ENCODE data around the gene DPCD. TPM values are rescaled to one million over a fixed set of nuclear protein-coding genes. Genes with fewer than 3 reads are reported as not detected.
"Not testable (repeated sequence)": the region's sequence is repeated elsewhere in the genome, so short reads cannot be mapped to it uniquely, and the experiment has no call there.

Gene DPCD
- total RNA-seq, 1 donor from 2014 or later: 9.1 TPM

DNA sequence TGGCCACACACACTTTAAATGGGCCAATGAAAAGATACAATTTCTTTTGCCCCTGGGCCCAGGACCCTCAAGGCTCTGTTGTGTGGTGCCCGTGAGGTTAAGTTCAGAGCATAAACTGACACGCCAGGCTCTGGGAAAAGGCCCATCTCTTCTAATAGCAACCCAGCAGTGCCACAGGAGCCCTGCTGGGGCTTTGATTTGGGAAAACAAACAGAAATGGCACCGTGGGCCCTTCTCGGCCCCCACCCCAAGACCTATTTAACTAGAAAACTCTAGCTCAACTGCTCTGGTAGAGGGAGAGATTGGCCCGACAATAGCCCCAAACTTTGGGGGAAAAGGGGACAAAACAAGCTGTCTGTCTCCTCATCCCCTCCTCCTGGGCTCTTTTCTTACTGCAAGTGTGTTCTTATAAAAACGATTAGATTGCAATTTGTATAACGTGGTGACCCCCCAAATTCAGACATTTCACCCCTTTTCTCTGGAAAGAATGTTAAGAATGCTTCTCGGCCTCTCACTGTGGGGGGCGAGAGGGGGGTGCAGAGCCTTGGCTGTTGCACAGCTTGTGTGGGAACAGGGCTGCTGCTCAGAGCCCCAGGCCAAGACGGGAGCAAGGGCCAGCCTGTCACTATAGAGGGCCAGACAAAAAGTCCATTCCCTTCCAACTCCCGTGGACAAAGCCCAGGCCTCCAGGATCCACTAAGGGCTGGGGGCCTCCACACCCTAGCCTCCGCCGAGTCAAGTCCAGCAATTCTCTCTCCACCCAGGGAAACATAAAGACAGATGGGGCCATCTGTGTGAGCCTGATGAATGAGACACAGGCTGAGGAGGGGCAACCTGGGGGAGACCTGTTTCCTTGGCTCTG, 26.8 kb downstream of the DPCD start:
- ATAC-seq: no peak

DNA sequence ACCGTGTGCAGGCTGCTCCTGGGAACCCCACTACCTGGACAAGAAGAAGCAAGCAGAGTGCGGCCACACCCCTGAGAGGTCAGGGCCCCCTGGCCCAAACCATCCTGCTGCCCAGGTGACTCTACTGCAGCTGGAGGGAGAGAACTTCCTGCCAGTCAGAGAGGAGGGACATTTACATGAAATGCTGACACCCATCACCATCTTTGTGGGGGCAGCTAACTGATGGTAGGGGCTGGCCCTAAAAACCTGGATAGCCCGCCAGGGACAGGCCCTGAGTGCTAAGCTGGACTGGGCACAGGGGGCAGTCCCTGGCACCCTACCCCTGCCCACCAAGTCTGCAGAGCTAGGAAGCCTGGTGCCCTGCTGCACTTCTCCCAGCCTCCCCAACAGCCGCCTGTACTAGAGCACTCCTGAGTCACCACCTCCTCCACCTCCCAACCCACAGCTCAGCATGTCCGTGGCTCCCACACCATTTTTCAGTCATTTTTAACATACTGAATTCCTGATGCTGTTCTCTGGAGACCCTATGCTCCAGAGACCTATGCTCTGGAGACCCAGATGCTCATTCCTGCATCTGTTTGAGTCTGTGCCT, 27.5 kb downstream of the DPCD start:
- ATAC-seq (no peak), DNase-seq (ENCODE audit: low spot score) (no peak)
- intact Hi-C loops (cut with DNase I): no loop called here

More for the DNA sequence above, 26.8 kb downstream of the DPCD start:
- intact Hi-C loops (cut with DNase I): no loop called here
- DNase-seq (ENCODE audit: low spot score): no peak

DNA sequence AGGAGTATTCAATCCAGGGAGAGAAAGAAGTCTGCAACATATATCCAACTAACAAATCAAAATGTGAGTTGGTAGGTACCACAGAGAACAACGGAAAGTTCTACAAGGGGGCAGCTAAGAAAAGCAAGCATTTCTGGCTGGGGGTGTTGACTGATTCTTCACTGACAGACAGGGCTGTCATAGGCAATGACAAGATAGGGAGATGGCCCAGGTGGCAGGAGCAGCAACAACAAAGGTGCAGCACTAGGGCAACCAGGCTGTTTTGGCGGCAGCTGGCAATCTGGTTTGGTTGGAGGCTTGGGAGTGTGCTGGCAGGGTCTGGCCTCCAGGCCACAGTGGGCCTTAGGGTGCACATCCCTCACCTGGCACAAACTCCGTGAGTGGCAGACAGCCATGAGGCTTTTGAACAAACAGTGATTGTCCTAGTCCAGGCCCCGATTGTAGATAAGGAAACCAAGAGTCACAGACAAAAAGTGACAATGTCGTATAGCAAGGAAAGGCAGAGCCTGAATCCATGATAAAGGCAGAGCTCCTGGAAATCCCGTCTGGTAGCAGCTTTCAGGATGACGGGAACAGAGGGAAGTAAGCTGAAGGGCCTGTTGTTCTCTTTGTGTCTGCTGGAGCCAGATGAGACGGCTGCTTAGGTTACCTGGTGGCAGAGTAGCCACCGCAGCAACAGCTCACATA, 28.4 kb downstream of the DPCD start:
- intact Hi-C loops (cut with DNase I): no loop called here
- DNase-seq (ENCODE audit: low spot score) (no peak), ATAC-seq (no peak)

DNA sequence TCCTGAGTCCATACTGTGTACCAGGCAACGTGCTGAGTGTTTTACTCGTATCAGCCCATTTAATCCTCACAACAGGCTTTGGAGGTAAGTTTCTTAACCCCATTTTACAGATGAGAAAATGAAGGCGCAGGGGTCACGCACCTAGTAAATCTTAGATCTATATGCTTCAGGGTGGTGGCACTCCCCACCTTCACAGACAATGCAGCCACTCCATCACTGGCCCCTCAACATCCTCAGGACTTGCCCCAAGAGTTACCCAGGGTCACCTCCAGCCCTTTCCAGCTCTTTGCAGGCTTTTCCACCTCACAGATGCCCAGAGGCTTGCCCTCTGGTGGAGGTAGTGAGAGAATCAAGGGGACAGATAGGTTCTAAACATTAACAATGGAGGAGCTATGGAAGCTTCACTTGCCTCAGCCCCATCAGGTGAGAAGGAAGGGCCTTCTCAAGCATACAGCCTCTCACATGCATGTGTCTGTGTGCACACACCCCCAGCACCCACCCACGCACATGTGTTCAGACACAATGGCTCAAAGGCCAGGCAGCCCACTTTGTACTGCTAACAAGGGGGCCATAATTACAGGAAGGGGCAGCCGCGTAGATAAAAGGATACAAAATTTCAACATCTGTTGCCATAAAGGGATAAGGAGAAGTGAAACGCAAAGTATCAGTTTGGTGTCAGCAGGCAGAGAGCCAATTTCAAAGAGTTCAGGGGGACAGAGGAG, 29.1 kb downstream of the DPCD start:
- ATAC-seq: no peak
- intact Hi-C loops (cut with DNase I): no loop called here
- DNase-seq (ENCODE audit: low spot score): no peak

DNA sequence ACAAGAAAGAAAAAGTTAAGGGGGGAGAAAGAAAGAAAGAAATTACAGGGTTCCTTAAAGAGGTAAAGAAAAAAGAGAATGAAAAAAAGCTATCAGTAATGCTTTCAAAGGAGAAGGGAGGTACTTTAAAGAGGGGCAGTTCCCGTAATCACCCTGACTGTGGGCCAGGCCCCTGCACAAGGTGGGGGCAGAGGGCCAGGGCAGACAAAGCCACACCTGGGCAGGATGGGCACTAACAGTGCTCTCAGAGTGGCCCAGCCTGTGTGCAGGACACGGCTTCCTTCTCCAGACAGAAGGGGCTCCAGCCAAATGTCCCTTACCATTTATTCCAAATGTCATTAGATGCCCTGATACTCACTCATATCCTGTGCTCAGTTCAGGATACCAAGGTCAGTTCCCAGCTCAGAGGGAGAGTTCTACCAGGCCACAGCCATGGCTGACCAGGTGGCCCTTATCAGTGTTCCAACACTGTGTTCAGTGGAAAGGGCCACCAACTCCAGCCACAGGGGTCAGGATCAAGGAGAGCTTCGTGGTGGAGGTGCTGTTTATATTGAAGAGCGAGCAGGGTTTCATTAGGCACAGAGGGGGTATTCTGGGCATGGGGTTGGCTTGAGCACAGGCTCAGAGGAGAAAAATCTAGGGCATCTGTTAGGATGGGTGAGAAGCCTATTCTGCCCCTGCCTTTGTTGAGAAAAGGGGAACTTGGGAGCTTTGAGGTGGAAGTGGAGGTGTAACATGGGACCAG, 29.9 kb downstream of the DPCD start:
- DNase-seq (ENCODE audit: low spot score) (no peak), ATAC-seq (no peak)
- intact Hi-C loops (cut with DNase I): no loop called here

DNA sequence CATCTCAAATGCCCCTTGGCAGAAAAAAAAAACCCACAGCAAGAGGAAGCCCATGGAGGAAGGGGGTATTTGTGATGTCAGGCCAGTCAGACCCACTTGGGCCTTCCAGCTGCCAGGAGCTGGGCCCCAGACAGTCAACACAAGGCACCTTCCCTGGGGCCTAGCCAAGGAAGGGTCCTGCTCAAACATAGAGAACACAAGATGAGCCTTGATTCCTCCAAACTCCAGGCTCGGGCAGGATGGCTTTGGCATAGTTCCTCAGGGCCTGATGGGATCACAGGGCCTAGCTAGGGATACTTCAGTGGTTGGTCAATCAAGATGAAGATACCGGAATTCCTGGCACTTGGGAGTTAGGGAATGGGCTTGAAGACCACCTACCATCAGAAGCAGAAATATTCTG, 30.8 kb downstream of the DPCD start:
- DNase-seq (ENCODE audit: low spot score) (no peak), ATAC-seq (no peak)
- intact Hi-C loops (cut with DNase I): no loop called here

DNA sequence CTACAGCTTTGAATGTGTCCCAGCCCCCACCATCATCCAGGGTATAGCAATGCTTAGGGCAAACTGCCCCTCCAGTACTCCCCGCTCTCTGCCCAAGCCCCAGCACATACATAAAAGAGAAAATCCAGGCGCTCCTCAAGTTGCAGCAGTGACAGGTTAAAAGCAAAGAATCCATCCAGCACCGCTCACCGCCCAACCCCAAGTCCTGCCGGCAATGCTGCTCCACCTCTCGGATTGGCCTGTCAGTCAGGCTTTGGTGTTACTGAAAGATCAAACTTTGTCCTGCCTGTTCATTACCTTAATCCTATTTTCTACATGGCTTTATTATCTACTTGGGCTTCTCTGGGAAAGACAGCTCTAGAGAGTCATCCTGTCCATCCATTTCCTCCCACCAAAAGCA, 31.9 kb downstream of the DPCD start:
- DNase-seq (ENCODE audit: low spot score) (no peak), ATAC-seq (no peak)
- intact Hi-C loops (cut with DNase I): no loop called here

DNA sequence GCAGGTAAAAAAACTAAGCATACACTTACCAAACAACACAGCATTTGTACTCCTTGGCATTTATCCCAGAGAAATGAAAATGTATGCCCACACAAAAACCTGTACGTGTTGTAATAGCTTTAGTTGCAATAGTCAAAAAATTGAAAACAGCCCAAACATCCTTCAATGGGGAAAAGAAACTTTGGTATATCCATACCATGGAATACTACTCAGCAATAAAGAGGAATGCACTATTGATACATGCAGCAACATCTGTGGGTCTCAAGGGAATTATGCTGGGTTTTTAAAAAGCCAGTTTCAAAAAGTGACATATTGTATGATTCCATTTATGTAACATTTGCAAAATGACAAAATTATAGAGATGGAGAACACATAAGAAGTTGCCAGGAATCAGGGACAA, 35.4 kb downstream of the DPCD start:
- intact Hi-C loops (cut with DNase I): no loop called here
- ATAC-seq (no peak), DNase-seq (ENCODE audit: low spot score) (no peak)

DNA sequence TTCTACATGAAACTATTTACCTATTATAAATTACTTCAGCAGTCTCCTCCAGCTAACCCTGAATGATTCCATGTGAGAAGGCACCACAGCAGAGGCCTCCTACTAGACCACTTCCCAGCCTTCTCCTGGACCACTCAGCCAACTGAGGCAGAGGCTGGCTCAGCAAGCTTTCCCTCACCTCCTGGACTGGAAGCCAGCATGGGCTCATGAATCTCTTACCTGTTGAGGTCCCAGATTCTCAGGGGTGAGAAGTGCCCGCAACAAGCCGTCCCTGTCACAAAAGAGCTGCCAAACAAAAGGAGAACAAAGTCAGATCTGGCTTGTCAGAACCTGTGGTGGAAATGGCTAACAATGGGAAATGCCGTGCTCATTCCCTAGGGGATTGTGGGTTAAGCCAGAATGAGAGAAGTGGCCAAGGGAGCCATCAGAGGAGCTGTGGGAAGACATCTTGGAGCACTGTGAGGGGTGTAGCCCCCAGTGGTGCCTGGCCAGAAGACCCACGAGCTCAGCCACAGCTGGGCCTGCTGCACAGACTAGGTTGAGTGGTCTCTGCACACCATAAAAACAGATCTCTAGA, 36.5 kb downstream of the DPCD start:
- ATAC-seq: no peak
- no peak for DNase-seq (ENCODE audit: low spot score)
- intact Hi-C loops (cut with DNase I): no loop called here

DNA sequence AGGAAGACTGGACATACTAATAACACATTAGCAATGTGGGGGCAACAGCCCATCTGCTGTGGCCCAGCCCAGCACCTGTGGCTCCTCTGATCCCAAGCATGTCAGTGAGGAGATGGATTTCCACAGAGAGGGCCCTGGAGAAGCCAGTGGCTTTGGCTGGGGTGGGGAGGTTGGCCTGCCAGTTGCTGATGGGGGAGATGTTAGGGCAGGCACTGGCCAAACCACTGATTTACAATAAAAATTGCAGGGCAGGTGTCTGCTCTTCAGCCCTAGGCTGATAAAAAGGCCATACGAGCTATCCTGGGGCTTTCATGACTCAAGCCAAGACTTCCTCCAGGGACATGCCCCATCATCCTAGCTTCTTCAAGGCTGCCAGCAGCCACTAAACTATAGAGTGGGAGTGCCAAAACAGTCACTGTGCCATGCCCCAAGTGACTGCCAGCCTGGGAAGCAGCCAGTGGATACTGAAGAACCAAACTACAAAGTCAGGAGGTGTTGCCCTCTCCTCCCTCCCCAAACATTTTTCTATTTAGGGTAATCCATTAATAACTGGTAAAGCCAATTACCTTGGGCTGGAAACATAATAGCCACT, 37.8 kb downstream of the DPCD start:
- no peak for ATAC-seq
- intact Hi-C loops (cut with DNase I): no loop called here
- no peak for DNase-seq (ENCODE audit: low spot score)

DNA sequence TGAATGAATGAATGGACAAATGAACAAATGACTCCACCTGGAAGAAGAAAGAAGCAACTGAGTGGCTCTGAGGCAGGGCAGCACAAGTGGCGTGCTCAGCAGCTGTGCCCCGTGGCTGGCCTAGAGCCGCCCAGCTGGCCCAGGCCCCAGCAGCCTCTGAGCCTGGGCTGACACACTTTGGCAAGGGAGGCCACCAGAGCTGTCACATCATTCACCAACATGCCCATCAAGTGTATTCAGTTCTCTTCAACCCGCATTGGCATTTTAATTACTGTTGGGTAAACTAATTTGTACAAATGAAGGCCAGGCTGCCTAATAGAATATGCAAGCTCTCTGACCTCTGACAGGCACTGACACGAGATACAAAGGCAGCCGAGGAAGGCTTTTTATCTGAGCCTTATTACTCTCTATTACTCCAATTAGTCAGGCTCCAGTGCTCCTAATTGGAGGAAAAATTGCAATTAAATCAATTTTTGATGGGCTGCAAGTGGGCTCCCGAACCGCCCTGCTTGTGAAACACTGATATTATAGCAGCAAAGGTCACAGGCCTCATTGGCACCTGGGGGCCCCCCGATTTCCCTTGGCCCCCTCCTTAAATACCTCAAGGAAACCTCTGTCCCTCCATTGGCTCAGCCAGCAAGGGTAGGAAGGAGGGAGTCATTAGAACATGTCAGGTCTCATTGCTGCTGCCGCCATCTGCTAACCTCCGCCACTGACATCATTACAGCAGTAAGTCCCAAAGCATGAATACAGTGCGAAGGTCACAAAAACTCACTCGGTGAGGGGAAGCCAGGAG, 41.9 kb downstream of the DPCD start:
- DNase-seq (ENCODE audit: low spot score): no peak

DNA sequence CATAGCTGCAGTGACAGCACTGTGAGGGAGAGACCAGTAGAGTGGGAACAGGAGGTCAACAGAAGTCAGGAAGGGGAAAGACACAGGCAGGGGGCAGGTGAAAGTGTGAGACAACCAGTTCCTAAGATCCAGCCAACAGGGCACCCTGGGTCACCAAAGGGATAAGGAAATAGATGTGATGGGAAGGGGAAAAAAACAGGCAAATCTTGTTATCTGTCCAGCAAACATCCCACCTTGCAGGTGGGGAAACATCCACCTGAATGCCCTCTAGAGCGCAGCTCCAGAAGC, 42.5 kb downstream of the DPCD start:
- DNase-seq (ENCODE audit: low spot score) (no peak), ATAC-seq (no peak)
- intact Hi-C loops (cut with DNase I): no loop called here

More for the DNA sequence above, 41.9 kb downstream of the DPCD start:
- intact Hi-C loops (cut with DNase I): no loop called here
- peak; percentile 67 for ATAC-seq

DNA sequence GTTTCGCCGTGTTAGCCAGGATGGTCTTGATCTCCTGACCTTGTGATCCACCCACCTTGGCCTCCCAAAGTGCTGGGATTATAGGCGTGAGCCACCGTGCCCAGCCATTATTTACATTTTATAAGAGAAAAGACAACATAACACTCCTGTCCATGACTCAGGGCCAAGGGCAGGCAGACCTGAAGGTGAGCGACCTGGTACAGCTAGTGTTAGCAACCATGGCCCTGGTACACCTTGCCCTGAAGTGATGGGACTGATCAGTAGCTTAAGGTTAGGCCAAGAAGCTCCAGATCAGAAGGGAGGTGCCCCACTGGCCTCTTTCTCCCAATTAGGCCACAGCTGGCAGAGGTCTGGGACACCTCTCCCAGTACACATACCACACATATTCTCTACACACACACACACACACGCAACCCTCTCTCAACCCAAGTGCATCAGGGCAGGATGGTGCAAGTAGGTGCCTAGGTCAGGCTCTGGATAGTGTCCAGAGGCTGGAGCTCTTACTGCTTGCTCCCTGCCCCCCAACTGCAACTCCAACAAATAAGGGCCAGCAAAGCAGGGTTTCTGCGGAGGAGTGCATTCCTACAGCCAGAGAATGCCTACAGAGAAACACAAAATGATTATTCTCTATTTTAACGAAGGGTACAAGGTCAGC, 43.8 kb downstream of the DPCD start:
- DNase-seq (ENCODE audit: low spot score) (no peak), ATAC-seq (no peak)
- intact Hi-C loops (cut with DNase I): no loop called here

DNA sequence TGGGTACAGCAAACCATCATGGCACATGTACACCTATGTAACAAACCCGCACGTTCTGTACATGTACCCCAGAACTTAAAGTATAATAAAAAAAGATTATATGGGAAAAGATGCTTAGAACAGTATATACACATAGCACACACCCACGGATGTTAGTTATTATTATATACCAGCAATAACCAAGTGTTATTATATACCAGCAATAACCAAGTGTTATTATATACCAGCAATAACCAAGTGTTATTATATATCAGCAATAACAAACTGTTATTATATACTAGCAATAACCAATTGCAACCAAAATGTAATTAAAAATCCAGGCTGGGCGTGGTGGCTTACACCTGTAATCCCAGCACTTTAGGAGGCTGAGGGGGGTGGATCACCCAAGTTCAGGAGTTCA, 45.4 kb downstream of the DPCD start:
- DNase-seq (ENCODE audit: low spot score); intact Hi-C loops (cut with DNase I); ATAC-seq: not testable (repeated sequence)

DNA sequence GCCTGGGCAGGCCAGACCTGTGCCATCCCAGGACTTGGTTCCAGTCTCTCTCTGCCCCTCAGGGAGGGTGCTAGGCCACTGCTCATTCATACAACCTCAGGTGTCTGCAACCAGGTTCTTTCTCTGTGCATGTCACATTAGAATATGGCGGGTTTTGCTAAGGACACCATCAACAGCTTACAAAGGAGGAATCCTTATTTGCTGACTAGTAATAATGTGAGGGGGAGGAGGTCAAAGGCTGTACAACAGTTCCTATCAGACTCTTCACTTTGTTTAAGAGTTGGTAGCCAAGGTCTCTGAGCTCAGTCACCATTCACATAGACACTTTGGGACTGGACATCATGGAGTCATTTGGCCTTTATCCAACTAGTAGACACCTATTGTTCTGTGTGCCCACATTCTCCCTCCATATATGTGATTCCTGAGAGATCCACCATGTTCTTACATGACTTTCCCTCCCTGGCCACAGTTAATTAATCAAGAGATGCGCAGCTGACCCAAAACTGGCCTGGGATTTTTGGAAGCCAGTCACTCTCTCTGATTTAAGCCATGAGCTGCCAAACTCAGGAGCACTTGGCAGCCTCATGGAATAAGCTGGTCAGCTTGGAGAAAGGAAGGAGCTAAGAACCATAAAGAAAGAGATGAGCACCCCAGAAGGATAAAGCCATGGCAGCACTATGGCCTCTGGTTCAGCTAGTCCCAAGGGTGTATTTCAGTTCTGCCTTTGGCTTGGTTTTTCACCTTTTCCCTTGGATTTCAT, 51.2 kb downstream of the DPCD start:
- DNase-seq (ENCODE audit: low spot score): no peak
- intact Hi-C loops (cut with DNase I): no loop called here

DNA sequence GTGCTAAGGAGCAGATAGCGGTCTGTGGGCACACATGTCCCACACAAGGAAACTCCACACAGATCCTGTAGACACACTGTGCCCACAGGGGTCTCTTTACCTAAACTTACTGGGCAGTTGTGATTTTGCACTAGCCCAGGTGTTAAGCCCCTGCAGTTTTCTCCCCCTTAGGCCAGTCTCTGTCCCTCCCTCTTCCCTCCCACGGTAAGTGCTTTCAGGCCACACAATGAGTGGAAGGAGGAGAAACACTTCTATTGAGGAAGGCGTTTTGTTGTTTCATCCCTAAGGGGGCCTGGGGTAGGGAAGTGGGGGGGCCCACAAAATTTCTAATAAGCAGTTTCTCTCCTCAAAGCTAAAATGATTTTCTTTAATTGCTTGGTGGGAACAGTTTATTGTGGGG, 55.4 kb downstream of the DPCD start:
- no peak for ATAC-seq
- intact Hi-C loops (cut with DNase I): no loop called here
- no peak for DNase-seq (ENCODE audit: low spot score)

More for the DNA sequence above, 51.2 kb downstream of the DPCD start:
- ATAC-seq: no peak

Data from sciatic nerve (tissue), 2 donors.